ENCODE results near the gene FBXO33. TPM values are rescaled to one million over a fixed set of nuclear protein-coding genes. Genes with fewer than 3 reads are reported as not detected.

FBXO33 gene
- total and polyA plus RNA-seq, 9 donors, result 5.4 to 22.2 (median 9.0) TPM

- WGBS, 3 donors, result 77 to 86% (median 83%) methylated on average over 7 of the region's 7 CpGs
- Histone ChIP-seq H3K9me3 (no peaks in the 10 kb centered on the region), H3K36me3 (no peaks in the 10 kb centered on the region), H3K27ac (no peak overlapping the region), H3K27me3 (no peaks in the 10 kb centered on the region), H3K4me1 (ENCODE audit: insufficient read depth) (no peaks in the 10 kb centered on the region), H3K4me3 (no peak overlapping the region)
- DNase-seq, result no peak
- intact Hi-C loops (cut with DNase I), result no loop called here
- no peak for TF ChIP-seq POLR2A (IDR thresholded peaks at IDR 0.05)
- no peak for TF ChIP-seq EP300 (IDR thresholded peaks at IDR 0.05)
- TF ChIP-seq CTCF (IDR thresholded peaks at IDR 0.05), result no peak
These were observed 35.8 kb upstream of the FBXO33 start for GRCh38 chr14:39467889-39468524.

GRCh38 chr14:39459795-39460478 is 27.7 kb upstream of the FBXO33 start:
- no peaks in the 10 kb centered on the region for H3K9me3 ChIP-seq
- H3K36me3 ChIP-seq, result no peaks in the 10 kb centered on the region
- 76 to 97% (median 87%) methylated on average over 1 of the region's 1 CpG for WGBS, 3 donors
- no peak for DNase-seq
- intact Hi-C loops (cut with DNase I), result no loop called here
- TF ChIP-seq CTCF (IDR thresholded peaks at IDR 0.05), result no peak
- H3K4me3 ChIP-seq, result no peak overlapping the region
- no peaks in the 10 kb centered on the region for H3K4me1 ChIP-seq (ENCODE audit: insufficient read depth)
- H3K27ac ChIP-seq, result no peak overlapping the region
- no peaks in the 10 kb centered on the region for H3K27me3 ChIP-seq

GRCh38 chr14:39456702-39457250 is 24.5 kb upstream of the FBXO33 start:
- Histone ChIP-seq H3K4me1 (ENCODE audit: insufficient read depth) (no peaks in the 10 kb centered on the region), H3K27ac (no peak overlapping the region), H3K27me3 (no peaks in the 10 kb centered on the region), H3K4me3 (no peak overlapping the region), H3K9me3 (no peaks in the 10 kb centered on the region), H3K36me3 (no peaks in the 10 kb centered on the region)
- no peak for DNase-seq
- intact Hi-C loops (cut with DNase I), result no loop called here
- TF ChIP-seq EP300 (IDR thresholded peaks at IDR 0.05), result no peak

- 24 to 35% (median 34%) methylated on average over 2 of the region's 2 CpGs for WGBS, 3 donors
- Histone ChIP-seq H3K9me3 (no peaks in the 10 kb centered on the region), H3K4me3 (no peak overlapping the region), H3K36me3 (no peaks in the 10 kb centered on the region), H3K27ac (no peak overlapping the region), H3K4me1 (ENCODE audit: insufficient read depth) (no peaks in the 10 kb centered on the region), H3K27me3 (no peaks in the 10 kb centered on the region)
- intact Hi-C loops (cut with DNase I), result no loop called here
- no peak for DNase-seq
- no peak for TF ChIP-seq POLR2A (IDR thresholded peaks at IDR 0.05)
These were observed 22.8 kb upstream of the FBXO33 start for GRCh38 chr14:39454906-39455539.

GRCh38 chr14:39452680-39453079 is 20.4 kb upstream of the FBXO33 start:
- H3K27me3 ChIP-seq, result no peaks in the 10 kb centered on the region
- H3K9me3 ChIP-seq, result no peaks in the 10 kb centered on the region
- H3K4me3 ChIP-seq, result no peak overlapping the region
- H3K27ac ChIP-seq, result no peak overlapping the region
- no peaks in the 10 kb centered on the region for H3K4me1 ChIP-seq (ENCODE audit: insufficient read depth)
- no peak for TF ChIP-seq EP300 (IDR thresholded peaks at IDR 0.05)
- no peak for TF ChIP-seq POLR2A (IDR thresholded peaks at IDR 0.05)
- TF ChIP-seq CTCF (IDR thresholded peaks at IDR 0.05), result no peak
- intact Hi-C loops (cut with DNase I), result no loop called here
- 93 to 94% (median 94%) methylated on average over 2 of the region's 2 CpGs for WGBS, 3 donors
- H3K36me3 ChIP-seq, result no peaks in the 10 kb centered on the region
- no peak for DNase-seq

Data from ovary (tissue), 9 donors.